Right atrium auricular region (tissue), 2 donors: ENCODE data around the gene ADORA1. TPM values are rescaled to one million over a fixed set of nuclear protein-coding genes. Genes with fewer than 3 reads are reported as not detected.

ENCODE experiments used
- DNase-seq: peaks from one replicate; pipeline ENCODE4 v3.0.0-alpha.2; 2019; ENCODE audit warnings: low spot score
- H3K27ac ChIP-seq, 2 donors: fragments of 200-600 bp; sonication (generic); 1 replicate in 1 of 2; 2 replicates in 1 of 2; pipeline ENCODE4 v1.5.1; 2016 to 2019
- H3K27me3 ChIP-seq, 2 donors: fragments of 200-600 bp; sonication (generic); one replicate each; pipeline versions ENCODE4 v1.5.1 to v1.6.0; 2017 to 2019
- H3K36me3 ChIP-seq: fragments of 200-600 bp; sonication (generic); one replicate; pipeline ENCODE4 v1.5.1; 2016
- H3K4me1 ChIP-seq, 2 donors: fragments of 200-600 bp; sonication (generic); one replicate each; pipeline versions ENCODE4 v1.5.1 to v1.6.0; 2017 to 2019
- H3K4me3 ChIP-seq, 2 donors: fragments of 200-600 bp; sonication (generic); 1 replicate in 1 of 2; 2 replicates in 1 of 2; pipeline ENCODE4 v1.5.1; 2017 to 2019; ENCODE audit warnings: mild to moderate bottlenecking in 1 of 2, moderate library complexity in 1 of 2
- H3K9me3 ChIP-seq, 2 donors: fragments of 200-600 bp; sonication (generic); one replicate each; pipeline ENCODE4 v1.5.1; 2019
- total RNA-seq, 2 donors: library from RNA; depleted of rRNA; stranded (reverse); fragments of >200 nt; gene quantifications; one replicate each; pipeline ENCODE4 v1.1.0, GENCODE V29; 2016
- TF ChIP-seq, protein P1 (sequence below), 2 donors: fragments of 200-600 bp; sonication (generic); IDR thresholded peaks; one replicate each; pipeline ENCODE4 v1.5.1; 2019; ENCODE audit warnings: antibody characterized with exemption in 2 of 2

ADORA1 gene
- total RNA-seq, 2 donors from 2014 or later = 9.4 to 15.1 TPM

DNA sequence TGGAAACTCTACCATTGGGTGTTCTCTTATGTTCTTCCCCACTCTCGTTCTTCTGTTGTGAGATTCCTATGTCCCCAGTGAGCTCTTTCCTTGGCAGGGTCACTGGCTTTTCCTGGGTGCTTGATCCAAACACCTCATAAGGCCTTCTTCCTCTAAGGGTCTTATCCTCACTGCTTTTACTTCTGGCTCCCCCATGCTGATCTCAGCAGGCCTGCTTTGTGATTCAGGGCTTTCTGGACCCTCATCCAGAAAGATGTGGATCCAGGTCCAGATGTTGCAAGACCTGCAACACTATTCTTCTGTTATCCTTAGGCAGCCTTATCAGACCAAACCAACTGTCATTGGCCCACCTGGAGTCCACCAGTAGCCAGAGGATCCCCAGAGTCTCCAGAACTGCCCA lies 30.5 kb upstream of the ADORA1 start:
- no peaks in the 10 kb centered on the region for H3K27me3 ChIP-seq
- H3K27ac ChIP-seq = no peak overlapping the region
- no peak overlapping the region for H3K4me3 ChIP-seq
- peaks cover 0 to 18% of the 10 kb centered on the region in 2 donors for H3K9me3 ChIP-seq
- TF ChIP-seq, protein P1, sequence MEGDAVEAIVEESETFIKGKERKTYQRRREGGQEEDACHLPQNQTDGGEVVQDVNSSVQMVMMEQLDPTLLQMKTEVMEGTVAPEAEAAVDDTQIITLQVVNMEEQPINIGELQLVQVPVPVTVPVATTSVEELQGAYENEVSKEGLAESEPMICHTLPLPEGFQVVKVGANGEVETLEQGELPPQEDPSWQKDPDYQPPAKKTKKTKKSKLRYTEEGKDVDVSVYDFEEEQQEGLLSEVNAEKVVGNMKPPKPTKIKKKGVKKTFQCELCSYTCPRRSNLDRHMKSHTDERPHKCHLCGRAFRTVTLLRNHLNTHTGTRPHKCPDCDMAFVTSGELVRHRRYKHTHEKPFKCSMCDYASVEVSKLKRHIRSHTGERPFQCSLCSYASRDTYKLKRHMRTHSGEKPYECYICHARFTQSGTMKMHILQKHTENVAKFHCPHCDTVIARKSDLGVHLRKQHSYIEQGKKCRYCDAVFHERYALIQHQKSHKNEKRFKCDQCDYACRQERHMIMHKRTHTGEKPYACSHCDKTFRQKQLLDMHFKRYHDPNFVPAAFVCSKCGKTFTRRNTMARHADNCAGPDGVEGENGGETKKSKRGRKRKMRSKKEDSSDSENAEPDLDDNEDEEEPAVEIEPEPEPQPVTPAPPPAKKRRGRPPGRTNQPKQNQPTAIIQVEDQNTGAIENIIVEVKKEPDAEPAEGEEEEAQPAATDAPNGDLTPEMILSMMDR (IDR thresholded peaks at IDR 0.05) = no peak
- no peak for DNase-seq
- no peaks in the 10 kb centered on the region for H3K4me1 ChIP-seq
- H3K36me3 ChIP-seq = no peaks in the 10 kb centered on the region

GRCh38 chr1:203098445-203098844 lies 29.1 kb upstream of the ADORA1 start:
- H3K27me3 ChIP-seq = no peaks in the 10 kb centered on the region
- no peak overlapping the region for H3K4me3 ChIP-seq
- peak; percentile 30 for DNase-seq
- no peak overlapping the region for H3K27ac ChIP-seq
- no peaks in the 10 kb centered on the region for H3K36me3 ChIP-seq
- TF ChIP-seq, protein P1 (IDR thresholded peaks at IDR 0.05) = no peak
- H3K9me3 ChIP-seq = peaks cover 0 to 18% of the 10 kb centered on the region in 2 donors
- no peaks in the 10 kb centered on the region for H3K4me1 ChIP-seq

DNA sequence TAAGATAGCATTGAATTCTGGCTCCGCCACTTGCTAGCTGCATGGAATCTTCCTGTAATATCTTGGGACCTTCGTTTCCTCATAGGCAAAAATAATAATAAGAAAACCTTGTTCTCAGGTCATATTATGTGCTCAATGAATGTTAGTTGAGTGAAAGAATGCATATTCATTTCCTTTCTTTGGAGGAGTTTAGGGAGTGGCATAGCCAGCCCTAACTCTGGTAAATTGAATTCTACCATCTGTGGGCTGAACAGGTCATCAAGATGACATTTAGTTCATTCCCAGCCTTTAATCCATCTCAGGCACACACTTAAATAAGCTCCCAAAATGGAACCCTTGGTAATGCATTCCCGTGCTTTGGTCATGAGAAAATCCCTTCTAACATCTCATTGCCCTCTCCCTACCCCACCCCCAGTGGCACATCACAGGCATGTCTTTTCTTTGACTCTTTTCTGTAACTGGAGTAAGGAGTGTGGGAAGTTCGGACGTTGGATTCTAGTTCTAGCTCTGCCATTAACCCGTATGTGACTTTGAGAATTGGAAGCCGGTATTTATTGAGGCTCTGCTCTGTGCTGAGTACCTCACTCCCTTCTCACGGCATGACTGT lies 28.5 kb upstream of the ADORA1 start:
- TF ChIP-seq, protein P1 (IDR thresholded peaks at IDR 0.05) = no peak
- H3K4me3 ChIP-seq = no peak overlapping the region
- H3K27me3 ChIP-seq = no peaks in the 10 kb centered on the region
- no peaks in the 10 kb centered on the region for H3K4me1 ChIP-seq
- no peak overlapping the region for H3K27ac ChIP-seq
- DNase-seq = peak; percentile 23
- peaks cover 0 to 15% of the 10 kb centered on the region in 2 donors for H3K9me3 ChIP-seq
- H3K36me3 ChIP-seq = no peaks in the 10 kb centered on the region

- H3K4me3 ChIP-seq = no peak overlapping the region
- H3K4me1 ChIP-seq = no peaks in the 10 kb centered on the region
- TF ChIP-seq, protein P1 (IDR thresholded peaks at IDR 0.05) = no peak
- peak; percentile 13 for DNase-seq
- H3K27ac ChIP-seq = no peak overlapping the region
- H3K27me3 ChIP-seq = no peaks in the 10 kb centered on the region
- H3K36me3 ChIP-seq = no peaks in the 10 kb centered on the region
- peaks cover 0 to 12% of the 10 kb centered on the region in 2 donors for H3K9me3 ChIP-seq
Observed at GRCh38 chr1:203099805-203100515, 27.6 kb upstream of the ADORA1 start.

DNA sequence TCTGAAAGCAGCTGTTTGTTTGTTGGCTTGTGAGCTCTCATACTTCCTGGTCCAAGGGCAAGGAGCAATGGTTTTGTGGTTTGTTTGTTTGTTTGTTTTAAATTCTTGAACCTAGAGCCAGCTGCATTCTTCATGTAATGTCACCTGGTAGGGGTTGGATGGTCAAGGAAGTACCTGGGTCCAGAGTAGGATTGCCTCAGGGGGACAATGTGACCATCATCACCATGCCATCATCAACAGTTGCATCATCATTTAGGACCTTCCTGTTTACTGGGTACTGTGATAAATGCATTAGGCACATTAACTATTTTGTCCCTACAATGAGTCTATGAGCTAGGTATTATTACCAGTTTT lies 27.0 kb upstream of the ADORA1 start:
- no peaks in the 10 kb centered on the region for H3K4me1 ChIP-seq
- no peak overlapping the region for H3K4me3 ChIP-seq
- no peak overlapping the region for H3K27ac ChIP-seq
- no peak for DNase-seq
- no peaks in the 10 kb centered on the region for H3K27me3 ChIP-seq
- H3K36me3 ChIP-seq = no peaks in the 10 kb centered on the region
- H3K9me3 ChIP-seq = peaks cover 0 to 11% of the 10 kb centered on the region in 2 donors
- TF ChIP-seq, protein P1 (IDR thresholded peaks at IDR 0.05) = no peak
